Mammary epithelial cell (primary cell): ENCODE results near the gene TTLL7.

ENCODE experiments used
- CTCF ChIP-seq, 2 donors: IDR thresholded peaks in 1 of 2; conservative IDR thresholded peaks in 1 of 2; 2 replicates each; pipeline ENCODE4 v1.5.1; 2011 to 2012; ENCODE audit warnings: inconsistent platforms in 2 of 2, low read length in 2 of 2, mild to moderate bottlenecking in 2 of 2, control low read depth in 1 of 2, low read depth in 1 of 2; ENCODE audit not compliant: insufficient read depth in 1 of 2; ENCODE audit errors: extremely low read depth in 1 of 2
- EZH2 ChIP-seq: IDR thresholded peaks from 2 replicates; pipeline ENCODE4 v1.6.1; 2012; ENCODE audit warnings: low read length, inconsistent platforms, borderline replicate concordance

GRCh38 chr1:83998205-83998497 lies 781 bp downstream of the TTLL7 start:
- TF ChIP-seq CTCF (conservative IDR thresholded peaks at IDR 0.05 in 1 of 2, IDR thresholded peaks at IDR 0.05 in 1 of 2; ENCODE audit: extremely low read depth in 1 of 2, insufficient read depth in 1 of 2, low read depth in 1 of 2, low read length in 2 of 2), result no peak
- TF ChIP-seq EZH2, result no peak
